IMR-90 (cell line): ENCODE measurements around the gene EGLN3. TPM values are rescaled to one million over a fixed set of nuclear protein-coding genes. Genes with fewer than 3 reads are reported as not detected.

Source experiments
- ATAC-seq: fragments of 200-7000 bp; cut with Tn5 transposase; 2 replicates; pipeline ENCODE4 v1.9.1; 2020; ENCODE audit warnings: low read depth, mild to moderate bottlenecking, moderate library complexity
- BruUV-seq: library from RNA; stranded (reverse); fragments of 400-500 nt; replicated peaks from 2 replicates; lab custom pipeline; 2021; lab: Mats Ljungman, UMichigan
- CTCF ChIA-PET: fragments of 300-600 bp; formaldehyde crosslinking; extraction: SDS; loops from one replicate; lab custom pipeline; 2021; ENCODE audit warnings: antibody characterized with exemption; lab: Yijun Ruan, JAX
- POLR2A ChIA-PET: fragments of 300-600 bp; sonication (Branson Sonifier 250); formaldehyde crosslinking; loops from one replicate; lab custom pipeline; 2022; ENCODE audit warnings: antibody characterized with exemption; ENCODE audit not compliant: unreplicated experiment; lab: Charles Lee
- DNase-seq: peaks from one replicate; pipeline ENCODE4 v3.0.0; 2013
- H2AFZ ChIP-seq: replicated peaks from 2 replicates; pipeline ENCODE3; 2013; ENCODE audit warnings: low read length, mild to moderate bottlenecking; ENCODE audit not compliant: poor library complexity
- H2AK5ac ChIP-seq: 2 replicates; pipeline ENCODE4 v1.6.1; 2013; ENCODE audit warnings: low read depth, low read length, inconsistent platforms
- H2AK9ac ChIP-seq: replicated peaks from 2 replicates; pipeline ENCODE3; 2013; ENCODE audit warnings: mild to moderate bottlenecking, low read depth, low read length, moderate library complexity; ENCODE audit not compliant: poor library complexity
- H2BK120ac ChIP-seq: 2 replicates; pipeline ENCODE4 v1.6.1; 2013; ENCODE audit warnings: low read depth, low read length, inconsistent platforms
- H2BK15ac ChIP-seq: 3 replicates; pipeline ENCODE4 v1.6.1; 2013; ENCODE audit warnings: low read depth, low read length, inconsistent platforms
- H2BK20ac ChIP-seq: 2 replicates; pipeline ENCODE4 v1.6.1; 2013; ENCODE audit warnings: low read depth, mild to moderate bottlenecking, inconsistent platforms, low read length, moderate library complexity
- H2BK5ac ChIP-seq: 2 replicates; pipeline ENCODE4 v1.6.1; 2013; ENCODE audit warnings: mild to moderate bottlenecking, low read depth, low read length, inconsistent platforms; ENCODE audit not compliant: poor library complexity, severe bottlenecking
- H3K14ac ChIP-seq: replicated peaks from 2 replicates; pipeline ENCODE4 v1.6.1; 2013; ENCODE audit warnings: low read depth, low read length, inconsistent platforms
- H3K18ac ChIP-seq: 2 replicates; pipeline ENCODE4 v1.6.1; 2013; ENCODE audit warnings: low read depth, low read length, control low read depth
- H3K23ac ChIP-seq: 2 replicates; pipeline ENCODE4 v1.6.1; 2013; ENCODE audit warnings: low read depth, low read length, inconsistent platforms
- H3K27ac ChIP-seq: 2 replicates; pipeline ENCODE4 v1.5.1; 2013; ENCODE audit warnings: mild to moderate bottlenecking, control low read depth, low read length; ENCODE audit not compliant: insufficient read depth
- H3K27me3 ChIP-seq: 2 replicates; pipeline ENCODE4 v1.6.1; 2013; ENCODE audit warnings: low read length; ENCODE audit not compliant: control insufficient read depth, insufficient read depth
- H3K36me3 ChIP-seq: 2 replicates; pipeline ENCODE4 v1.6.1; 2013; ENCODE audit warnings: low read length, mixed read lengths; ENCODE audit not compliant: control insufficient read depth, insufficient read depth
- H3K4ac ChIP-seq: 2 replicates; pipeline ENCODE4 v1.6.1; 2013; ENCODE audit warnings: low read depth, low read length, inconsistent platforms
- H3K4me1 ChIP-seq: 2 replicates; pipeline ENCODE4 v1.6.1; 2013; ENCODE audit warnings: low read length, mixed read lengths; ENCODE audit not compliant: control insufficient read depth, insufficient read depth
- H3K4me2 ChIP-seq: 2 replicates; pipeline ENCODE4 v1.6.1; 2013; ENCODE audit warnings: low read depth, mild to moderate bottlenecking, control low read depth, low read length, moderate library complexity
- H3K4me3 ChIP-seq: 2 replicates; pipeline ENCODE4 v1.5.1; 2013; ENCODE audit warnings: low read depth, mild to moderate bottlenecking, control low read depth, low read length, moderate library complexity; ENCODE audit not compliant: insufficient read depth
- H3K56ac ChIP-seq: 2 replicates; pipeline ENCODE4 v1.6.1; 2013; ENCODE audit warnings: low read length, inconsistent platforms; ENCODE audit not compliant: insufficient read depth; ENCODE audit errors: extremely low read depth
- H3K79me1 ChIP-seq, 2 experiments: 2 replicates each; pipeline ENCODE4 v1.6.1; 2013; ENCODE audit warnings: low read length in 2 of 2, inconsistent platforms in 1 of 2, low read depth in 1 of 2
- H3K9ac ChIP-seq: 2 replicates; pipeline ENCODE4 v1.6.1; 2013; ENCODE audit warnings: low read depth, low read length, control low read depth
- H3K9me1 ChIP-seq: 2 replicates; pipeline ENCODE4 v1.6.1; 2013; ENCODE audit warnings: low read length, inconsistent platforms; ENCODE audit not compliant: insufficient read depth
- H3K9me3 ChIP-seq: 2 replicates; pipeline ENCODE4 v1.6.1; 2013; ENCODE audit warnings: low read length; ENCODE audit not compliant: control insufficient read depth, insufficient read depth
- H4K20me1 ChIP-seq: 2 replicates; pipeline ENCODE4 v1.6.1; 2013; ENCODE audit warnings: low read length, inconsistent platforms; ENCODE audit not compliant: insufficient read depth
- H4K5ac ChIP-seq: 2 replicates; pipeline ENCODE4 v1.6.1; 2013; ENCODE audit warnings: mild to moderate bottlenecking, low read depth, low read length, control low read depth
- H4K8ac ChIP-seq, 2 experiments: 2 replicates each; pipeline ENCODE4 v1.6.1; 2013; ENCODE audit warnings: low read depth in 2 of 2, low read length in 2 of 2, control low read depth in 1 of 2, inconsistent platforms in 1 of 2
- H4K91ac ChIP-seq: 2 replicates; pipeline ENCODE4 v1.6.1; 2013; ENCODE audit warnings: low read depth, low read length, inconsistent platforms; ENCODE audit not compliant: insufficient read depth
- BHLHE40 ChIP-seq: fragments of 150-350 bp; IDR thresholded peaks from 2 replicates; pipeline ENCODE4 v1.6.1; 2016; ENCODE audit warnings: mild to moderate bottlenecking, low read depth, low read length
- CEBPB ChIP-seq: IDR thresholded peaks from 2 replicates; pipeline ENCODE4 v1.6.1; 2012; ENCODE audit warnings: low read depth, low read length, improper control_type of control experiment
- CHD1 ChIP-seq: IDR thresholded peaks from 2 replicates; pipeline ENCODE4 v1.6.1; 2012; ENCODE audit warnings: low read depth, low read length, improper control_type of control experiment
- CTCF ChIP-seq: conservative IDR thresholded peaks from 2 replicates; pipeline ENCODE4 v1.5.1; 2012; ENCODE audit warnings: mild to moderate bottlenecking, low read depth, low read length, improper control_type of control experiment
- ELK1 ChIP-seq: fragments of 150-350 bp; IDR thresholded peaks from 2 replicates; pipeline ENCODE4 v1.6.1; 2016; ENCODE audit warnings: low read depth, mild to moderate bottlenecking, low read length, moderate library complexity, borderline replicate concordance
- FOS ChIP-seq: fragments of 150-350 bp; IDR thresholded peaks from 2 replicates; pipeline ENCODE4 v1.6.1; 2016; ENCODE audit warnings: low read depth, low read length
- MAFK ChIP-seq: IDR thresholded peaks from 2 replicates; pipeline ENCODE4 v1.6.1; 2012; ENCODE audit warnings: low read depth, low read length, improper control_type of control experiment
- MAZ ChIP-seq: IDR thresholded peaks from 2 replicates; pipeline ENCODE4 v1.6.1; 2012; ENCODE audit warnings: low read depth, mild to moderate bottlenecking, low read length, improper control_type of control experiment, moderate library complexity, borderline replicate concordance
- MXI1 ChIP-seq: IDR thresholded peaks from 2 replicates; pipeline ENCODE4 v1.6.1; 2012; ENCODE audit warnings: low read depth, mild to moderate bottlenecking, low read length, moderate library complexity, borderline replicate concordance
- NFE2L2 ChIP-seq: fragments of 150-350 bp; IDR thresholded peaks from 2 replicates; pipeline ENCODE4 v1.6.1; 2016; ENCODE audit warnings: low read depth, mild to moderate bottlenecking, low read length
- POLR2A ChIP-seq: IDR thresholded peaks from 2 replicates; pipeline ENCODE4 v1.6.1; 2012; ENCODE audit warnings: mild to moderate bottlenecking, low read depth, low read length
- RAD21 ChIP-seq: IDR thresholded peaks from 2 replicates; pipeline ENCODE4 v1.6.1; 2012; ENCODE audit warnings: low read length, improper control_type of control experiment
- RCOR1 ChIP-seq: IDR thresholded peaks from 2 replicates; pipeline ENCODE4 v1.6.1; 2012; ENCODE audit warnings: mild to moderate bottlenecking, low read length, improper control_type of control experiment; ENCODE audit not compliant: insufficient replicate concordance
- RFX5 ChIP-seq: IDR thresholded peaks from 2 replicates; pipeline ENCODE4 v1.8.0; 2012; ENCODE audit warnings: low read depth, mild to moderate bottlenecking, low read length, moderate library complexity
- SMC3 ChIP-seq: fragments of 150-350 bp; IDR thresholded peaks from 2 replicates; pipeline ENCODE4 v1.6.1; 2016; ENCODE audit warnings: low read depth, mild to moderate bottlenecking, antibody characterized with exemption, low read length, moderate library complexity
- USF2 ChIP-seq: fragments of 150-350 bp; IDR thresholded peaks from 2 replicates; pipeline ENCODE4 v1.6.1; 2017; ENCODE audit warnings: mild to moderate bottlenecking, antibody characterized with exemption, low read length, low read depth
- WGBS, 2 experiments: methylation state at CpG; one replicate each; pipeline versions ENCODE4 v1.1.5 to v1.1.7; 2013; ENCODE audit warnings: missing lambda C conversion rate in 2 of 2; ENCODE audit not compliant: insufficient read length in 1 of 2; ENCODE audit errors: extremely low coverage in 2 of 2; 5-methylcytosine and 5-hydroxymethylcytosine counted together
- dilution Hi-C: fragments of 300-500 bp; cut with HindIII; formaldehyde crosslinking; loops from one replicate; pipeline ENCODE4 v1.14.3; 2018; ENCODE audit warnings: low sequenced_read_pairs; ENCODE audit not compliant: unreplicated experiment
- in situ Hi-C: fragments of 300-500 bp; cut with MboI; formaldehyde crosslinking; loops from 3 replicates; pipeline ENCODE4 v1.14.3; 2019; ENCODE audit warnings: low sequenced_read_pairs, inconsistent platforms, mixed read lengths
- intact Hi-C: fragments of 100-400 bp; cut with micrococcal nuclease; formaldehyde crosslinking; loops from 2 replicates; pipeline ENCODE4 v1.10.0; 2022
- polyA plus RNA-seq, 3 experiments: library from polyadenylated mRNA; depleted of rRNA; stranded (reverse); fragments of >200 nt; gene quantifications; 2 replicates each; pipeline ENCODE4 v1.2.3, GENCODE V29; 2012; ENCODE audit warnings: low replicate concordance in 1 of 3
- total RNA-seq: library from RNA; depleted of rRNA; stranded (reverse); fragments of >200 nt; gene quantifications from 2 replicates; pipeline ENCODE4 v1.2.3, GENCODE V29; 2012

The EGLN3 gene
- total and polyA plus RNA-seq, 2 of the 4 experiments (the other 2 are of a cell fraction) = under 0.01 to 0.03 TPM

GRCh38 chr14:33911046-33911445 lies 39.8 kb downstream of the EGLN3 start:
- Histone ChIP-seq H2BK20ac (no peak overlapping the region), H3K36me3 (no peaks in the 10 kb centered on the region), H3K27me3 (no peaks in the 10 kb centered on the region), H3K4me3 (no peak overlapping the region), H2BK120ac (no peak overlapping the region), H2BK5ac (no peak overlapping the region), H2AFZ (no peak overlapping the region), H3K79me1 (no peaks in the 10 kb centered on the region), H3K4me2 (no peak overlapping the region), H3K14ac (no peak overlapping the region), H3K23ac (no peak overlapping the region), H3K56ac (no peak overlapping the region), H3K9me1 (no peaks in the 10 kb centered on the region), H3K4me1 (no peaks in the 10 kb centered on the region), H4K5ac (no peak overlapping the region), H3K9ac (no peak overlapping the region), H3K4ac (no peak overlapping the region), H3K9me3 (no peaks in the 10 kb centered on the region), H2BK15ac (no peak overlapping the region), H4K8ac (no peak overlapping the region), H4K20me1 (no peaks in the 10 kb centered on the region), H3K18ac (no peak overlapping the region), H3K27ac (no peak overlapping the region), H2AK5ac (no peak overlapping the region), H4K91ac (no peak overlapping the region), H2AK9ac (no peak overlapping the region)
- no peak for ATAC-seq
- BruUV-seq = no TSS peak
- DNase-seq = no peak
- WGBS, 2 experiments = 47% methylated on average over 3 of the region's 6 CpGs; no CpG with 5 or more reads in 1 of the 2 experiments
- CTCF ChIA-PET = no interaction called here
- dilution Hi-C loops = no loop called here
- intact Hi-C loops = no loop called here
- POLR2A ChIA-PET = no interaction called here
- no peak for TF ChIP-seq CHD1
- TF ChIP-seq NFE2L2 = no peak
- no peak for TF ChIP-seq RAD21
- no peak for TF ChIP-seq FOS
- TF ChIP-seq SMC3 = no peak
- TF ChIP-seq POLR2A = no peak
- TF ChIP-seq USF2 = no peak
- no peak for TF ChIP-seq MAFK
- TF ChIP-seq RFX5 = no peak
- no peak for TF ChIP-seq ELK1
- no peak for TF ChIP-seq RCOR1
- TF ChIP-seq MAZ = no peak
- TF ChIP-seq BHLHE40 = no peak
- TF ChIP-seq MXI1 = no peak
- no peak for TF ChIP-seq CEBPB
- no peak for TF ChIP-seq CTCF
- in situ Hi-C loops = no loop called here
